Measurements from ENCODE around the gene RSAD2.

The RSAD2 gene

GRCh38 chr2:6920743-6921064, 43.1 kb downstream of the RSAD2 start:
- H3K4me3 Mint-ChIP-seq, result peak overlapping the region; percentile 28
- no peak for DNase-seq
- H3K27me3 Mint-ChIP-seq (ENCODE audit: low read depth, poor library complexity), result peaks cover 15% of the 10 kb centered on the region
- no peaks in the 10 kb centered on the region for H3K9me3 Mint-ChIP-seq
- H3K27ac Mint-ChIP-seq, result no peak overlapping the region
- no peak for TF ChIP-seq CTCF (IDR thresholded peaks at IDR 0.05)
- peaks cover 14% of the 10 kb centered on the region for H3K36me3 Mint-ChIP-seq (ENCODE audit: low read depth)
- peaks cover 64% of the 10 kb centered on the region for H3K4me1 Mint-ChIP-seq

- Mint-ChIP-seq H3K27me3 (ENCODE audit: low read depth, poor library complexity) (peaks cover 10% of the 10 kb centered on the region), H3K27ac (peak overlapping the region; percentile 88), H3K4me3 (peak overlapping the region; percentile 48), H3K9me3 (no peaks in the 10 kb centered on the region), H3K4me1 (peaks cover 64% of the 10 kb centered on the region), H3K36me3 (ENCODE audit: low read depth) (peaks cover 14% of the 10 kb centered on the region)
- no peak for DNase-seq
- no peak for TF ChIP-seq CTCF (IDR thresholded peaks at IDR 0.05)
Observed at GRCh38 chr2:6921321-6921922, 43.8 kb downstream of the RSAD2 start.

- Mint-ChIP-seq H3K4me1 (peaks cover 70% of the 10 kb centered on the region), H3K36me3 (ENCODE audit: low read depth) (peaks cover 14% of the 10 kb centered on the region), H3K27ac (peak overlapping the region; percentile 88), H3K9me3 (no peaks in the 10 kb centered on the region), H3K27me3 (ENCODE audit: low read depth, poor library complexity) (peaks cover 4% of the 10 kb centered on the region), H3K4me3 (no peak overlapping the region)
- TF ChIP-seq CTCF (IDR thresholded peaks at IDR 0.05), result no peak
- DNase-seq, result no peak
Observed at GRCh38 chr2:6922201-6922656, 44.7 kb downstream of the RSAD2 start.

- no peaks in the 10 kb centered on the region for H3K9me3 Mint-ChIP-seq
- DNase-seq, result no peak
- peaks cover 18% of the 10 kb centered on the region for H3K36me3 Mint-ChIP-seq (ENCODE audit: low read depth)
- TF ChIP-seq CTCF (IDR thresholded peaks at IDR 0.05), result no peak
- peaks cover 4% of the 10 kb centered on the region for H3K27me3 Mint-ChIP-seq (ENCODE audit: low read depth, poor library complexity)
- no peak overlapping the region for H3K27ac Mint-ChIP-seq
- H3K4me1 Mint-ChIP-seq, result peaks cover 72% of the 10 kb centered on the region
- no peak overlapping the region for H3K4me3 Mint-ChIP-seq
Observed at GRCh38 chr2:6923319-6923718, 45.7 kb downstream of the RSAD2 start.

- Mint-ChIP-seq H3K9me3 (no peaks in the 10 kb centered on the region), H3K36me3 (ENCODE audit: low read depth) (peaks cover 17% of the 10 kb centered on the region), H3K4me3 (no peak overlapping the region), H3K27ac (peak overlapping the region; percentile 16), H3K27me3 (ENCODE audit: low read depth, poor library complexity) (peaks cover 4% of the 10 kb centered on the region), H3K4me1 (peaks cover 64% of the 10 kb centered on the region)
- no peak for TF ChIP-seq CTCF (IDR thresholded peaks at IDR 0.05)
- no peak for DNase-seq
Observed at GRCh38 chr2:6924101-6924923, 46.7 kb downstream of the RSAD2 start.

All from nephron progenitor cell (in vitro differentiated cells).